NCI-H526 (cell line): ENCODE data around the gene PDCD11.

Experiments
- DNase-seq, 2 experiments: peaks; one replicate each; lab custom pipeline; 2025; lab: John Stamatoyannopoulos, UW

Gene PDCD11

GRCh38 chr10:103451091-103451813, 54.8 kb downstream of the PDCD11 start:
- peak in 1 of 2 experiments; percentile 19 for DNase-seq

GRCh38 chr10:103451831-103452505, 55.5 kb downstream of the PDCD11 start, which contains the start of gene CALHM2:
Gene CALHM2 (minus strand): TSS chr10:103452370. CDS start chr10:103449941, 2,429 bp downstream.
- DNase-seq = peak; percentile 40 to 78

- DNase-seq = no peak
Observed at GRCh38 chr10:103452506-103453230, 56.2 kb downstream of the PDCD11 start.

GRCh38 chr10:103454026-103454425, 57.6 kb downstream of the PDCD11 start:
- DNase-seq = no peak

GRCh38 chr10:103455235-103455634, 58.8 kb downstream of the PDCD11 start:
- no peak for DNase-seq

- no peak for DNase-seq
Observed at GRCh38 chr10:103456074-103456660, 59.7 kb downstream of the PDCD11 start.

GRCh38 chr10:103457176-103457712, 60.8 kb downstream of the PDCD11 start:
- peak in 1 of 2 experiments; percentile 34 for DNase-seq

- DNase-seq = no peak
Observed at GRCh38 chr10:103457896-103458583, 61.6 kb downstream of the PDCD11 start.

GRCh38 chr10:103458720-103459119, 62.3 kb downstream of the PDCD11 start, which contains the start of gene CALHM1:
Gene CALHM1 (minus strand): TSS chr10:103458900. CDS start chr10:103458751, 149 bp downstream.
- peak; percentile 46 to 83 for DNase-seq

GRCh38 chr10:103459615-103460014, 63.2 kb downstream of the PDCD11 start:
- no peak for DNase-seq

- no peak for DNase-seq
Observed at GRCh38 chr10:103463499-103463898, 67.1 kb downstream of the PDCD11 start.

GRCh38 chr10:103465411-103466179, 69.2 kb downstream of the PDCD11 start:
- no peak for DNase-seq

GRCh38 chr10:103466734-103467133, 70.3 kb downstream of the PDCD11 start:
- DNase-seq = no peak

- no peak for DNase-seq
Observed at GRCh38 chr10:103467406-103467805, 71.0 kb downstream of the PDCD11 start.

- DNase-seq = no peak
Observed at GRCh38 chr10:103469201-103469600, 72.8 kb downstream of the PDCD11 start.

- peak; percentile 46 to 80 for DNase-seq
Observed at GRCh38 chr10:103470761-103471653, 74.6 kb downstream of the PDCD11 start.

GRCh38 chr10:103472005-103472404, 75.6 kb downstream of the PDCD11 start:
- DNase-seq = no peak

- no peak for DNase-seq
Observed at GRCh38 chr10:103473261-103473671, 76.8 kb downstream of the PDCD11 start.

GRCh38 chr10:103474077-103474476, 77.7 kb downstream of the PDCD11 start:
- DNase-seq = no peak
